ENCODE data around the gene CES4A. TPM values are rescaled to one million over a fixed set of nuclear protein-coding genes. Genes with fewer than 3 reads are reported as not detected.

Gene CES4A
- total RNA-seq, 1 experiment from 2014 or later, result 0.15 TPM

GRCh38 chr16:67006930-67007658 lies 18.7 kb downstream of the CES4A start:
- Histone ChIP-seq H3K4me3 (ENCODE audit: low read depth, low read length, poor library complexity, severe bottlenecking) (no peak overlapping the region), H3K4me1 (ENCODE audit: insufficient read depth, low read length, poor library complexity, severe bottlenecking) (no peaks in the 10 kb centered on the region), H3K36me3 (ENCODE audit: insufficient read depth, low read length, poor library complexity, severe bottlenecking) (no peaks in the 10 kb centered on the region), H3K9me3 (ENCODE audit: low read depth, low read length, poor library complexity, severe bottlenecking) (no peaks in the 10 kb centered on the region), H3K27me3 (replicated peaks; ENCODE audit: insufficient read depth, low read depth, low read length, poor library complexity) (no peaks in the 10 kb centered on the region), H3K27ac (ENCODE audit: low read depth, low read length, poor library complexity, severe bottlenecking) (no peak overlapping the region)
- POLR2A ChIA-PET (ENCODE audit: low non-redundant PET), result interaction anchor here (0.6 kb wide), 1 partner anchor 53 kb away, joined by 3 read pairs; no protein-coding TSS in a partner anchor
- intact Hi-C loops (cut with micrococcal nuclease; ENCODE audit: unreplicated experiment), result no loop called here
- no peak for DNase-seq (ENCODE audit: low spot score)
- TF ChIP-seq CTCF (conservative IDR thresholded peaks at IDR 0.05; ENCODE audit: low read depth, low read length) (no peak), EZH2 (IDR thresholded peaks at IDR 0.05; ENCODE audit: borderline replicate concordance, low read depth, low read length, poor library complexity, severe bottlenecking) (no peak)
- CTCF ChIA-PET, result interaction anchor here (0.7 to 0.8 kb wide), 3 partner anchors 13 to 259 kb away, joined by 3 to 5 read pairs (median 5); no protein-coding TSS in a partner anchor
- no TSS peak for BruUV-seq (replicated peaks)

GRCh38 chr16:67009158-67009557 lies 20.8 kb downstream of the CES4A start:
- intact Hi-C loops (cut with micrococcal nuclease; ENCODE audit: unreplicated experiment), result no loop called here
- no TSS peak for BruUV-seq (replicated peaks)

GRCh38 chr16:67011274-67011673 lies 22.9 kb downstream of the CES4A start:
- H3K9me3 ChIP-seq (ENCODE audit: low read depth, low read length, poor library complexity, severe bottlenecking), result no peaks in the 10 kb centered on the region
- no peak overlapping the region for H3K4me3 ChIP-seq (ENCODE audit: low read depth, low read length, poor library complexity, severe bottlenecking)
- no peak for DNase-seq (ENCODE audit: low spot score)
- BruUV-seq (replicated peaks), result no TSS peak
- TF ChIP-seq CTCF (conservative IDR thresholded peaks at IDR 0.05; ENCODE audit: low read depth, low read length) (no peak), EZH2 (IDR thresholded peaks at IDR 0.05; ENCODE audit: borderline replicate concordance, low read depth, low read length, poor library complexity, severe bottlenecking) (no peak)
- H3K27me3 ChIP-seq (replicated peaks; ENCODE audit: insufficient read depth, low read depth, low read length, poor library complexity), result no peaks in the 10 kb centered on the region
- H3K27ac ChIP-seq (ENCODE audit: low read depth, low read length, poor library complexity, severe bottlenecking), result no peak overlapping the region
- H3K36me3 ChIP-seq (ENCODE audit: insufficient read depth, low read length, poor library complexity, severe bottlenecking), result no peaks in the 10 kb centered on the region
- intact Hi-C loops (cut with micrococcal nuclease; ENCODE audit: unreplicated experiment), result loop anchor here (5.0 kb wide), 1 partner anchor 59 kb away; no protein-coding TSS in a partner anchor
- ChIA-PET CTCF (no interaction called here), POLR2A (ENCODE audit: low non-redundant PET) (no interaction called here)
- H3K4me1 ChIP-seq (ENCODE audit: insufficient read depth, low read length, poor library complexity, severe bottlenecking), result peaks cover 19% of the 10 kb centered on the region

More at GRCh38 chr16:67009158-67009557, 20.8 kb downstream of the CES4A start:
- H3K4me1 ChIP-seq (ENCODE audit: insufficient read depth, low read length, poor library complexity, severe bottlenecking), result peaks cover 10% of the 10 kb centered on the region
- no peaks in the 10 kb centered on the region for H3K36me3 ChIP-seq (ENCODE audit: insufficient read depth, low read length, poor library complexity, severe bottlenecking)
- no peak for DNase-seq (ENCODE audit: low spot score)
- ChIA-PET POLR2A (ENCODE audit: low non-redundant PET) (no interaction called here), CTCF (no interaction called here)
- H3K9me3 ChIP-seq (ENCODE audit: low read depth, low read length, poor library complexity, severe bottlenecking), result no peaks in the 10 kb centered on the region
- H3K27me3 ChIP-seq (replicated peaks; ENCODE audit: insufficient read depth, low read depth, low read length, poor library complexity), result no peaks in the 10 kb centered on the region
- H3K27ac ChIP-seq (ENCODE audit: low read depth, low read length, poor library complexity, severe bottlenecking), result no peak overlapping the region
- H3K4me3 ChIP-seq (ENCODE audit: low read depth, low read length, poor library complexity, severe bottlenecking), result no peak overlapping the region
- TF ChIP-seq CTCF (conservative IDR thresholded peaks at IDR 0.05; ENCODE audit: low read depth, low read length), result no peak
- no peak for TF ChIP-seq EZH2 (IDR thresholded peaks at IDR 0.05; ENCODE audit: borderline replicate concordance, low read depth, low read length, poor library complexity, severe bottlenecking)
